ENCODE results near the gene TBL1Y.

DNA sequence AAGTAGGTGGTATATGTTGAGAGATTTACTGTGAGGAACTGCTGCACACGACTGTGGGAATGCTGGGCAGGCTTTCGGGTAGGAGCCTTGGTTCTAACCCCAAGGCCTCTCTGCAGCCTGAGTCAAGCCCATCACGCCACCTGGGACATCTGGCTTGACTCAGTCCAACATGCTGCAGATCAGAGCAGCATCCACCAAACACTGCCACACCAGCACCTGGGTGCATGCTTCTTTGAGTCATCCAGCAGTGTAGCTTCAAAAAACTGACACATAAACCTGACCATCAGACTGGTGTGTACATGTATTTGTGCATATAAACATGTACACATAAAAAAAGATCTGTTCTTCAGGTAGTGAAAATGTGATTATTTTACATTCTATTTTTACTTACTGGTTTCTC is 217.7 kb downstream of the TBL1Y start:
- TF ChIP-seq EZH2 (IDR thresholded peaks at IDR 0.05; ENCODE audit: low read depth, unreplicated experiment), result no peak
- TF ChIP-seq JUNB (IDR thresholded peaks at IDR 0.05; ENCODE audit: unreplicated experiment), result no peak
- TF ChIP-seq, protein P1, sequence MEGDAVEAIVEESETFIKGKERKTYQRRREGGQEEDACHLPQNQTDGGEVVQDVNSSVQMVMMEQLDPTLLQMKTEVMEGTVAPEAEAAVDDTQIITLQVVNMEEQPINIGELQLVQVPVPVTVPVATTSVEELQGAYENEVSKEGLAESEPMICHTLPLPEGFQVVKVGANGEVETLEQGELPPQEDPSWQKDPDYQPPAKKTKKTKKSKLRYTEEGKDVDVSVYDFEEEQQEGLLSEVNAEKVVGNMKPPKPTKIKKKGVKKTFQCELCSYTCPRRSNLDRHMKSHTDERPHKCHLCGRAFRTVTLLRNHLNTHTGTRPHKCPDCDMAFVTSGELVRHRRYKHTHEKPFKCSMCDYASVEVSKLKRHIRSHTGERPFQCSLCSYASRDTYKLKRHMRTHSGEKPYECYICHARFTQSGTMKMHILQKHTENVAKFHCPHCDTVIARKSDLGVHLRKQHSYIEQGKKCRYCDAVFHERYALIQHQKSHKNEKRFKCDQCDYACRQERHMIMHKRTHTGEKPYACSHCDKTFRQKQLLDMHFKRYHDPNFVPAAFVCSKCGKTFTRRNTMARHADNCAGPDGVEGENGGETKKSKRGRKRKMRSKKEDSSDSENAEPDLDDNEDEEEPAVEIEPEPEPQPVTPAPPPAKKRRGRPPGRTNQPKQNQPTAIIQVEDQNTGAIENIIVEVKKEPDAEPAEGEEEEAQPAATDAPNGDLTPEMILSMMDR (conservative IDR thresholded peaks at IDR 0.05; ENCODE audit: low read depth in 2 of 2), result no peak
- TF ChIP-seq REST (IDR thresholded peaks at IDR 0.05; ENCODE audit: unreplicated experiment), result no peak
- no peak for TF ChIP-seq EZH2phosphoT487 (IDR thresholded peaks at IDR 0.05; ENCODE audit: unreplicated experiment)
- TF ChIP-seq POLR2AphosphoS5 (IDR thresholded peaks at IDR 0.05; ENCODE audit: low read depth), result no peak
- no peak for TF ChIP-seq NANOG (IDR thresholded peaks at IDR 0.05; ENCODE audit: borderline replicate concordance)
- no peak for TF ChIP-seq STAT1 (IDR thresholded peaks at IDR 0.05; ENCODE audit: unreplicated experiment)
- TF ChIP-seq CREB1 (CRISPR knock-in tag; IDR thresholded peaks at IDR 0.05; ENCODE audit: low read depth), result no peak
- TF ChIP-seq, protein P2, sequence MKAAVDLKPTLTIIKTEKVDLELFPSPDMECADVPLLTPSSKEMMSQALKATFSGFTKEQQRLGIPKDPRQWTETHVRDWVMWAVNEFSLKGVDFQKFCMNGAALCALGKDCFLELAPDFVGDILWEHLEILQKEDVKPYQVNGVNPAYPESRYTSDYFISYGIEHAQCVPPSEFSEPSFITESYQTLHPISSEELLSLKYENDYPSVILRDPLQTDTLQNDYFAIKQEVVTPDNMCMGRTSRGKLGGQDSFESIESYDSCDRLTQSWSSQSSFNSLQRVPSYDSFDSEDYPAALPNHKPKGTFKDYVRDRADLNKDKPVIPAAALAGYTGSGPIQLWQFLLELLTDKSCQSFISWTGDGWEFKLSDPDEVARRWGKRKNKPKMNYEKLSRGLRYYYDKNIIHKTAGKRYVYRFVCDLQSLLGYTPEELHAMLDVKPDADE (IDR thresholded peaks at IDR 0.05), result no peak
- no peak for TF ChIP-seq ZNF331 (CRISPR knock-in tag; IDR thresholded peaks at IDR 0.05; ENCODE audit: low read depth)

Data from GM23338 (cell line).